Fibroblast of the conjunctiva (primary cell): ENCODE data around the gene BEST1.
"Not testable (repeated sequence)": the region's sequence is repeated elsewhere in the genome, so short reads cannot be mapped to it uniquely, and the experiment has no call there.

Source experiments
- DNase-seq: peaks from one replicate; pipeline ENCODE4 v3.0.0-alpha.2; 2010; ENCODE audit warnings: low read depth

BEST1 gene

DNA sequence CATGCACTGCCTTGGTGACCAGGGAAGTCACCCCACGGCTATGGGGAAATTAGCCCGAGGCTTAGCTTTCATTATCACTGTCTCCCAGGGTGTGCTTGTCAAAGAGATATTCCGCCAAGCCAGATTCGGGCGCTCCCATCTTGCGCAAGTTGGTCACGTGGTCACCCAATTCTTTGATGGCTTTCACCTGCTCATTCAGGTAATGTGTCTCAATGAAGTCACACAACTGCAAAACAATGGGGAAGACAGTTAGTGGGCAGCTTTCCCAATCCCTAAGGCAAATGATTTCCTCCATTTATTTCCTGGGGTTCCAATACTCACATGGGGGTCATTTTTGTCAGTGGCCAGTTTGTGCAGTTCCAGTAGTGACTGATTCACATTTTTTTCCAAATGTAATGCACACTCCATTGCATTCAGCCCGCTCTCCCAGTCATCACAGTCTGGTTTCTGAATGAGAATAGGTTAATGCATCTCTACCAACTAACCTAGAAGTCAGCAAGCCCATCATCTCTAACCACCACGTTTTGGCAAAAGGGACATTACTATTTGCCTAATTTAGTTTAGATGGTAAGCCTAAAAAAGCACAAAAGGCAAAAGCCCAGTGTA, 14.6 kb downstream of the BEST1 start:
- not testable (repeated sequence) for DNase-seq

DNA sequence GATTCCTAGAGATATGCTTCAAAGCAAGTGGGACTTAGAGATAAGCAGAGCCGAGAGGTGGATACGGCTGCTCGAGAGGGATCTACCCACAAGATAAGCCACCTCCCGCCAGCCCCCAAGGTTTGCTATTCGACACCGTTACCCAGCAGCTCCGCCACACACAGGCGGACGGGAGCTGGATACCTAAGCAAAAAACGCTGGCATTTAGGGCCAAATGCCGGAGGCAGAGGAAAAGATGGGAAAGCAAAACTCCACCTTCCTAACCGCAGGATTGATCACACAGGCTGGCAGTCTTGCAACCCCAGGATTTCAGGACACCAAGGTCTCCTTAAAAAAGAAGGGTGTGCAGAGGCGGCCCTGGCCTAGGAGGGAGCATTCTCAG, 16.6 kb downstream of the BEST1 start:
- no peak for DNase-seq

DNA sequence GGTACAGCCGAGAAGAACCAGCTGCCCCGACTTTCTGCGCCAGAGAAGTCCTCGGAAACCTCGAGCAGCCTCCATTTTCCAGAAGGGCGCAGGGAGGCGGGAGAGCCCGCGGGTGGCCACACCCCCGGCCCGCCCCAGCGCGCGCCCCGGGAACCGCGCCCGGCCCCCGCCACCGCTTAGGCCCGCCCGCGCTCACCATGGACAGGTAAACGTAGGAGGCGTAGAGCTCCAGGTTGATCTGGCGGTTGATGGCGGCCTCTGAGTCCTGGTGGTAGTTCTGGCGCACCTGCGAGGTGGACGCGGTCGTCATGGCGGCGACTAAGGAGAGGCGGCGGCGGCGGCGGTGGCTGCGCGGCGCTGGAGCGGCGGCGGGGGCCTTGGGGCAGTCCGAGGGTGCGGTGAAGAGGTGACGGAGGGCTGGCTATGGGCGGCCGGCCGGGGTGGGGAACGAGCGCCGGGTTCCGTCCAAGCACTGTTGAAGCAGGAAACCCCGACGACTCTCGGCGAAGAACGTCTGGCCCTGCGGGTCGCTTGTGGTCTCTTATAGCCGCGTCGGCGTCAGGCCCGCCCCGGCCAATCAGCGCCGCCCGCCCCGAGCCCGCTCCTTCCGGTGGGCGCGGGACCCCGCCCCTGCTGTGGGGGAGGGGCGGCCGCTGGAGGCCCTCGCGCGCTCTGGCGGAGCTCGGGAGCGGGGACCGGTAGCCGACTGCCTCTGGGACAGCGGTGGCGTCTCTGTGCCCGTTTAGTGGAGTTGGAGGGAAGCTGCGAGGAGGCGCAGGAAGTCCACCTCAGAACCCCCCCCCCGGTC, 17.2 kb downstream of the BEST1 start, which contains the start of gene FTH1:
FTH1 (minus strand) TSS at position 519 of the 808 bp plus-strand sequence; CDS start at position 310, 209 bp downstream.
- peak; percentile 87 for DNase-seq

DNA sequence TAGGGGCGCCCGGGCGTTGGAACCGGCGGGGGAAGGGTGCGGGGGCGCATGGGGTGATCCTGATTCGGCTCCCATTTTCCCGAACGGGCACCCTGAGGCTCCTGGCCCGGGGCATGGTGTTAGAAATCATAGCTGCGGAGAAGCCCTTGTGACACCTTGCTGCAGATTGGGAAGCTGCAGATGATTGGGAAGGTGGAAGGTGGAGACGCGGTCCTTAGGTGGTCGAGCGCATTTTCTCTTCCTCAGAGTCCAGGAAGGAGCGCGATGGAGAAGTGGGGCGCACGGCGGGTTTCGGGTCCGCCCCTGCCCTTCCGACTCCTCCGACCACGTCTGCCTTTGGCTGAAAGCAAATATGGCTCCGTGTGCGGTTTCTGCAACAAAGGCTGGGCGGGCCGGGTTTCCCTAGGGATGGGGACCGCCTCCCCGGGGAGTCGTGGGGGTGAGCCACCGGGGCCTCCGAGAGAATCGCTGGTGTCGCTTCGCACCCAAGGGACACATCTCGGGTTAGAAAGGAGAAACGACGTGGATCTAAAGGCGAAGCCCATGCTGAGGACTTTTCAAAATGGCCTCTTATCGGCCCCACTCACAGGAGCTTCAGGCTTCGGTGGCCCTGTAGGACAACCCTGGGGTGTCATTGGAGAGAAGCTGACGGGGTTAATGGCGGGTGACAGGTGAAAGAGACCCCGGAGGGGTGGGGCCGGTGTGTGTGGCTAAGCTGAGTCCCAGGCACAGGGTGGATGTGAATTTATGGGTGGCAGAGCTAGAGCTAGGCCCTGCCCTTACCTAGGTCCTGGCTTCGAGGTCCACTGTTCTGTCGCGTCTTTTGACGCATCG, 18.0 kb downstream of the BEST1 start:
- DNase-seq = no peak

DNA sequence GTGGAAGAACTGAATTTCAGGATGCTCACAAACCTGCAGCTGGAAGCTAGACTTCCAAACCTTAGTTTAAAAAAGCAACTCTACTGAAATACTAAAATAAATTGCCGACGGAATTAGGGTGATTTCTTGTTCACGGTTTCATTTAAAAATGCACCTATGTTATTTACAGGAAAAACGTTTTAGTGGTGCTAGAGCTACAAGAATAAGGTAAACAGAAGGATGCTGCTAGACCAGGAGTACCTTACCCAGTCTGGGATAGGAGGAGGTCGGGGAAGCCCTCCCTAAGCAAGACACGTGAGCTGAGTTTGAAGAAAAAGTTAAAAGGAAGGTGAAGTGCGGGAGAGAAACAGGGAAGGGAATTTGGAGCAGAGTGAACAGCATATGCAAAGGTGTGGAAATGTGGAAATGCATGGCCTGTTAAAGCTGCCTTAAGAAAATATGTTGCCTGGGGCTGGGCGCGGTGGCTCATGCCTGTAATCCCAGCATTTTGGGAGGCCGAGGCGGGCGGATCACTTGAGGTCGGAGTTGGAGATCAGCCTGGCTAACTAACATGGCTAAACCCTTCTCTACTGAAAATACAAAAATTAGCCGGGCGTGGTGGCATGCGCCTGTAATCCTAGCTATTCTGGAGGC, 18.7 kb downstream of the BEST1 start:
- no peak for DNase-seq

DNA sequence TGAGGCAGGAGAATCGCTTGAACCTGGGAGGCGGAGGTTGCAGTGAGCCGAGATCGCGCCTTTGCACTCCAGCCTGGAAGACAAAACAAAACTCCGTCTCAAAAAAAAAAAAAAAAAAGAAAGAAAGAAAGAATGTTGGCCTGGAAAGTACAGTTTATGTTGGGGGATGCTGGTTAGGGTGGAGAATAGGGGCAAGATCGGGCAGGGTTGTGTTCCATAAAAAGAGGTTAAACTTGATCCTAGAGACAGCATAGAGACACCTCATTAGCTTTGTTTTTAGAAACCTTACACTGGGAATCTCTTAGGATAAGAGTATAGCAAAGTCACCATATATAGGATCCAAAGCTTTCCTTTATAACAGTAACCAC, 19.2 kb downstream of the BEST1 start:
- no peak for DNase-seq

DNA sequence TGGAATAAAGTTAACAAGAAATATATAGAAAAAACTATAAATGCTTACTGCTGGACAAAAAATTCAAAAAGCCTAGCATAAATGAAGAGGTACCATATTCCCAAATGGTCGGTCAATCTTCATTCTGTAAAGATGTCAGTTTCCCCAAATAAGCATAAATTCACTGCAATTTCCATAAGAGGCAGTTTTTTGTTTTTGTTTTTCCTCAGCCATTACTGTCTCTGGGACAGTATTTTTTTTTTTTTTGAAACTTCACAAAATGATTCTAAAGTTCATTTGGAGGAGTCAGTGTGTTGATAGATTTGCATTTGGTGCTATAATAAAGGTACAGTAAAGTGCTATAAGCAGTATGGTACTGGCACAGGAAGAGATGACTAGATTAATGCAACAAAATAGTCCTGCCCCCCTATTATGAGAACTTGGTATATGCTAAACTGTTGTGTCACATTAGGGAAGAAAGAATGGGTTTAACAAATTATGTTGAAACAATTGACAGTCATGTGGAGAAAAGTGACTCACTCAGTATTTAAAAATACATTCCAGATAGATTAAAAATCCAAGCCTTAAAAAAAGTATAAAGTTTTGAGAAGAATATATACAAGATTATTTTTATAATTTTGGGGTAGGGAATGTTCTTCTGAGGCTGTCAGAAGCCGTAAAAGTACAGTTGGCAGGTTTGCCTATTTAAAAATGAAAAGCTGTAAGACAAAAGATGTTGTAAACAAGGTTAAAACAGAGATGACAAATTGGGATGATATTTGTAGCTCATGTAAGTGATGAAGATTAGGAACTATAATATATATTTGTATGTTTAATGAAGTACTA, 19.9 kb downstream of the BEST1 start:
- peak; percentile 74 for DNase-seq

DNA sequence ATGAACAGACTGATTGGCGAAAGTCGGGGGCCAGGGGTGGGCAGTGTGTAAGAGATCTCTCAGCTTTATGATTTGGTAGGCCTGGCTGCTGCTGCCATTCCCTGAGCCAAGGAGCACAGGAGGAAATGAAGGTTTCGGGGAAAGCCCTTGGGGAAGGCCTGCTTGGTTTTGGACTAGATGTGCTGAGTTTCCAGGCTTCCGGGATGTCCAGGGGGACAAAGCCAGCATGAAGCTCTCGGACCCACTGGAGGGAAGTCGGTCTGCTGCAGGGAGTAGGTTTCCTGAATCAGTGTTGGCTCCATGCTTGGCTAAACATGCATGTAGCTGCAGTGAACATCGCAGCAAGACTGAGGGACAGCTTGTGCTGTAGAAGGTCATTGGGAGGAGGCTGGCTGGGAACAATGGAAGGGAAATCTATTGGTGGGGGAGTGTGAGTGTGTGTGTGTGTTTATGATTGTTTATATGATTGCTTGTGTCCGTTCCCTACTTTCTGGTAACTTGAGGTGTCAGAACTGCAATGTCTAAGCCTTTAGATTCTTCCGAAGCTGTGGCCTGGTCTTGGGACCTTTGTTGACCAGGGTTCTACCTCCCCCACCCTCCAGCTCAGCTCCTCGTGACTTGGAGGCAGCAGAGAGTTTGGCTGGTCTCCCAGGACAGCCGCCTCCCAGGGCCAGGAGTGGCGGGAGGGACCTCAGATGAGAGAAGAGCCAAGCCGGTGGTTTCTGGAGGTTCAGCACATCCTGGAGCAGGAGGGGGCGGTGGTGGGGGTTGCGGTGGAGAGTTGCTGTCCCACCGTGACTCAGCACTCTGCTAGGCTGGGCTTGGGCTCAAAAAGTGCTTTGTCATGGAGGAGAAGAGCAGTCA, 21.3 kb downstream of the BEST1 start:
- DNase-seq = peak; percentile 99

DNA sequence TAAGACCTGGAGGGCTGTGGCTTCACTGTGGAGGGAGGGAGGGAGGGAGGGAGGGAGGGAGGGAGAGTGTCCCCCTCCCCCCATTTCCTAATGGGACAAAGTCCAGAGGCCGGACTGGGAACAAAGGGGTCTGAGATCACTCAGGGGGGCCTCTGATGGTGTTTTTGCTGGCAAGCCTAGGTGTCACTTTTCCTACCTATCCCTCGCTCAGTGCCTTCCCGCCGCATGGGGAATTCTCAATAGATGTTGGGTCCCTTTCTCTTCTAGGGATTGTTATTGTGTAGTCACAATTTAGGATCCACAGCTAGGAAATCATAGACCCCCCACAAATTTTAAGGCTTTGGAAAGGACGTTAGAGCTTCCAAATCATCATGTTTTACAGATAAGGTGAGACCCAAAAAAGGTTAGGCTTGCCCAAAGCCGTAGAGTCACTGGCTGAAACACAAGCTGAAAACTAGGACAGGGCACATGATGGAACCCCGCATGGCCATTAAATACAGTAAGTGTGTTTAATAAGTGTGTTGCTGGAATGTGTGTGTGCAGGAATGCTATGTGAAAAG, 22.0 kb downstream of the BEST1 start:
- DNase-seq = no peak

DNA sequence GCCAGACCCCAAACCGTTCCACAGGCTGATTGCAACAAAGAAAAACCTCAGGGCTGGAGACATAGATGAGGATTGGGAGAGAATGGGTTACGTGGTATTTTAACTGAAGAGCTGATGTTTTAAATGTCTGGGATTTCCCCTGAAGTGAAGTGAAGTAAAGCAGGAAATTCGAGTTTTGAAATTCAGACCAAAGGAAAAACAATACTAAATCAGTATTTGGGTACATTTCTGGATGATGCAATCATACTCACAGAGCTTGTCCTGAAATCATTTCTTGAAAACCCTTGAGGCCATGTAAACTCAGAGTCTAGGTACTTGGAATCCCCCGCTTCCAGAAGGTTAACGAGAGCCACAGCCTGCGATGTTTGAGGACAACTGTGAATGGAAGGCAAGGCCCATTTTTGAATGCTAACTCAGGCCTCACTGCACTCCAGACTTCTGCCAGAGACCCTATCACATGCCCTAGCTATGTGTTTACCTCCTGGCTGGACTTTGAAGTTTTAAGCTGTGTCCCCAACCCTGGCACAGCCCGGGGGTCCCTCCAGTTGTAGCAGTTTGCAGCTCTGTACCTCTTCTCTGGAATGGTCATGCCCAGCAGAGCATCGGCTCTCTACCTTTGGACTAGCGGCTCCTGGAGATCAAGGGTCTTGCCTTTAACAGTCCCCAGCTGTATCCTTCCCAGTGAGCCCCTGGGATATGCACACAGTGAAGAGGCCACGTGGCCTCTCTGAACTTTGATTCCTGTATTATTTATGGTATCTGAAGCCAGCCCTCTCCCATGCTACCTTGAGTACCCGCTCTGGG, 22.7 kb downstream of the BEST1 start:
- DNase-seq = peak; percentile 90

DNA sequence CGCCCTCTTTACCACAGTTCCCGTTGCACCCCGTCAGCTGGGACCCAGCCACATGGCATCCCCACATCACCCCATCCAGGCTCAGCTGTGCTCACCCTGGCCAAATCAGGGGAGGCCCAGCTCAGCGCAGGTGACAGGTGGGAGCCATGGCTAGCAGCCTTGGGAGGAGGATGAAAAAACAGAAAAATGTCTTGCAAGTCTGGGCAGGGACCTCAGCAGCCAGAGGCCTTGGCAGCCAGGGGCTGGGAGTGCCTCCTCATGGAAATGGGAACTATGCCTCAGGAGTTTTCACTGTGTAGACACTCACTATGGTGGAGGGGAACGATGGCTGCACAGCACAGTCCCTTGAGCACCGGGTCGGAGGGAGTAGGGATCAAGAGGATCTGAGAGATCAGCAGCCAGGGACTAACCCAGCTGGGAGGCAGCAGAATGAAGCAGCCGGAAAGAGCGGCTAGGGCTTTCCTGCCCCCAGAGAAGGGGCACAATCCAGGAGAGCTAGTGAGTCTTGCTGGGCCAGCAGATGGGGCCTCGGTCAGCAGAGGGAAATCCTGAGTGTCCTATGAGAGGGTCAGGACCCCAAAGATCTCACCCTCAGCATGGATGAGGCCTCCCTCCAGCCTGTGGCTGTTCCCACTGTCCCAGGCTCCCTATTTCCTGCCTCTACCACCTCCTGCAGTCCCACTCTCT, 23.5 kb downstream of the BEST1 start:
- no peak for DNase-seq

DNA sequence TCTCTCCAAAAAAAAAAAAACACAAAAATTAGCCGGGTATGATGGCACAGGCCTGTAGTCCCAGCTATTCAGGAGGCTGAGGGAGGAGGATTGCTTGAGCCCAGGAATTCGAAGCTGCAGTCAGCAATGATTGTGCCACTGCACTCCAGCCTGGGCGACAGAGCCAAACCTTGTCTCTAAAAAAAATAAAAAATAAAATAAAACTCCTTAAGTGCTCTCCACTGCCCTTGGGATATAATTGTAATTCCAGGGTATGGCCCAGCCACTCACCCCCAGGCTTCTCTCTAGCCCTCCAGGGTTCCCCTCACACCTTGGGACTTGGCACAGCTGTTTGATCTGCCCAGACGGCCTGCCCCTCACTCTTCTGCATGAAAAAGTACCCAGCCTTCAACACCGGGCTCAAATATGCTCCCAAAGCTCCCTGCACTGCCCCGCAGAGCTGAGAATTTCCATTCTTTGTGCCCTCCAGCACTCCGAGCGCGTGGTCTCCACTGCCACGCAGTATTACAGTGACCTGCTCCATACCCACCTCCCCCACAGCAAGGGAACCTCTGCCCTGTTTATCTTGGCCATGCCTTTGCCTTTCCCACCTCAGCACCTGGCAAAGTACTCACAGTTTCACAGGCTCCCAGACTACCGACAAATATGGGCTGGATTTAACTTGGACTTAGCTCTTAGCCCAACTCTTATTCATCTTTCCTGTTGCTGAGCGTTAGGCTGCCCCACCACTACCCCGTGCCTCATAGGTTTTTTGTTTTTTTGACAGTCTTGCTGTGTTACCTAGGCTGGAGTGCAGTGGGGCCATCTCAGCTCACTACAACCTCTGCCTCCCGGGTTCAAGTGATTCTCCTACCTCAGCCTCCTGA, 24.8 kb downstream of the BEST1 start:
- DNase-seq = no peak

DNA sequence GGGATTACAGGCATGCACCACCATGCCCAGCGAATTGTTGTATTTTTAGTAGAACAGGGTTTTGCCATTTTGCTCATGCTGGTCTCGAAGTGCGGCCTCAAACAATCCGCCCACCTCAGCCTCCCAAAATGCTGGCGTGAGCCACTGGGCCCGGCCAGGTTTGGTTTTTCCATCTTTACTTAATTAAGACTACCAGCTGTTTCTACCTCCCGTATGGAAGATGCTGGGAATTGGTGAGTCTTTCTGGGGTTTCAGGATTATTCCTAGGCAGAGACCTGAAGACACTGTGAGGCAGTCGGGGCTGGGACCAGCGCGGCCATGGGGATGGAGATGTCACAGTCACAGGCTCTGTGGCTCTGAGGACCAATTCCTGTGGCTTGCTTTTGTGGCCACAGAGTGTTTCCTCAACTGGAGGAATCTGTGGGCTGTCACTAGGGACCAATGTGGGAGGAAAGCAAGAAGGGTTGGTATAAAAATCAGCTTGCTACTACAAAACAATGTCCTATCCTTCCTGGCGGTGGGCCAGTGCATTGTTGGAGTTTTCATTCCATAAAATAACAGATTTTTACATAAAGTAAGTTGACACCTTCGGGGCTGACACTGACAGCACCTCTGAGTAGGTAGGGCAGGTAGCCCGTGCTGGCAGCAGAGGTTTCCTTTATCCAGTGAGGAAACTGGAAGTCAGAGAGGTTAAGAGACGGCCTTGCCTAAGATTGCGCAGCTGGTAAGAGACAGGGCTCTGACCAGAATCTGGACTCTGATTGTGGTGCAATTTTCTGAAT, 25.7 kb downstream of the BEST1 start:
- DNase-seq = no peak

DNA sequence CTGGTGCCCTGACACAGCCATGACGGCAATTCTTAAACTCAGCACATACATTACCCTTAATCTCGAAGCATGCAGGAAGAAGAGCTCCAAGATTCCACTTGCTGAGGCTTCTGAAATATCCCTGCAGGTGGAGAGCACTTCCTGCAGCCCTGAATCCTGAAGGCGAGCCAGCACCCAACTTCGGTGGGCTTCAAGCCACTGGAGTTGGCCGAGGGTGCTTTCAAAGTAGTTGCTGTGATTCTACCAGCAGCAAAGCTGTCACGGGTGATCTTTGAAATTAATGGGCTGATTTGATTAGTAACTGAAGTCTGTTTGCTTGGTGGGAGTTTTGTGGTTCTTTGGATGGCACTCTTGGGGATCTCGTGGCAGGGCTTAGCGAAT, 26.3 kb downstream of the BEST1 start:
- no peak for DNase-seq

DNA sequence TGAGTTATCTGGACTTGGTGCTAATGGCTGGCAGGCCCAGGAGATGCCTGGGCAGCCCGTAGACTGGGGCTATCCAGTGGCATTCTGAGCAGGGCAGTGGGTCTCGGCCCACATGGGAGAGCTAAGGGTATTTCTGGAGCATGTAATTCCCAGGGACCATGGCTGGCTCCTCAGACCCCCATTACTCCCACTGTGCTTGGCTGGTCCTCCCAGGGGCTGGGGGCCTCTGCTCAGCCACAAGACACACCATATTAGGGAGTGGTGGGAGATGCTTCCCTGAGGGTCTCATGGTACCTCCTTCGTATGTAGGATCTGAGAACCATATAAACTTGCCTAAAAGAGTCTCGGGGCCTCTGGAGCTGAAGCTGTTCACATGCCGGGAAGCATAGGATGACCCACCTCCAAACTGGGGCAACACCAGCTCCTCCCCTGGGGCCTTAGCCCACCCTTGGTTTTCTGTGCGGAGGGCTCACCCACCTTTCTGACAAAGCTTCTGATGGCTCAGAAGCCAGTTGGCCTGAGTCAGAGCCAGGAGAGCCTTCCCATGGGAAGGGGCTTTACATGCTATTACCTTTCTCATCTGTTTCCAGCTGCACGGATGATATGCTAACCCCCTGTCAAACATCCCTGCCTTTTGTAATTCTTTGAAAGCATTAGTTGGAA, 26.8 kb downstream of the BEST1 start:
- no peak for DNase-seq
